Colon (tissue), 2 donors: ENCODE measurements around the gene CSTF2T.

Source experiments
- FAIRE-seq: peaks from 2 replicates; lab custom pipeline; 2012; peaks lifted over from hg19 to GRCh38; lab: Jason Lieb, UNC
- donor health status: control.
- donor health status: control.

Gene CSTF2T

GRCh38 chr10:51649064-51649463, 50.3 kb downstream of the CSTF2T start:
- FAIRE-seq, result no peak
